ENCODE results near the gene SLC12A8. TPM values are rescaled to one million over a fixed set of nuclear protein-coding genes. Genes with fewer than 3 reads are reported as not detected.

The SLC12A8 gene
- total and polyA plus RNA-seq, 2 of the 13 experiments (the other 11 are each of a cell fraction or from before 2014, with no cell fraction given) = 0.44 to 0.71 TPM

DNA sequence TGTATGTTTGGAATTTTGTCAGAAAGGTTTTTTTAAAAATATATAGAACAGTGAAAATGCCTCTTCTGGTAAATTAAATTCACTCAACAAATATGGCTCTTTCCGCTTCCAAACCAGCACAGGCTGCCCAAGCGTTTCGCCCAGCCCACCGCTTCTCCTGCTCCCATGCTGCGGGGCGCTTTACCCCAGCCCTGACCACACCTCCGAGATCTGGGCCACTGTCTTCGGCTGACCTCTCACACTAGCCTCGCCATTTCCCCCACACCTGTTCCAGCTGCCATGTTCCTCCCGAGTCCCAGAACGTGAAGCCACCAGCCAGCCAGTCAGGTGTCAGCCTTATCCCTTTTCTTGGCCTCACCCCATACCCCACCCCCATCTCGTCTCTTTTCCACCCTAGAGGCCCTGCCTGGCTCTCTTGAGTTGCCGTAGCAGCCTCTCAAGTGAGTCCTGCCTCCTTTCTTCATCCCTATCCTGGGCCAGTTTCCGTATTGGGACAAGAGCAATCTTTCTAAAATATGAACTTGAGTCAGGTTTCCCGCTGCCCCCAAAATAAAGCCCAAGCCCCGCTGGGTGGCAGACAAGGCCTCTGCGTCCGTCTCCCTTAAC lies 46.5 kb downstream of the SLC12A8 start:
- H3K9ac ChIP-seq (ENCODE audit: insufficient read depth, low read depth, low read length) = no peak overlapping the region
- H4K20me1 ChIP-seq (ENCODE audit: insufficient read depth, low read length) = no peaks in the 10 kb centered on the region
- H3K27ac ChIP-seq (ENCODE audit: extremely low read length, insufficient read depth, low read length) = no peak overlapping the region
- BruUV-seq (replicated peaks) = no TSS peak
- H3K4me1 ChIP-seq (ENCODE audit: insufficient read depth, low read length) = no peaks in the 10 kb centered on the region
- no peak for TF ChIP-seq ZMAT3 (CRISPR knock-in tag; conservative IDR thresholded peaks at IDR 0.05)
- TF ChIP-seq ZNF776 (CRISPR knock-in tag; IDR thresholded peaks at IDR 0.05) = no peak
- TF ChIP-seq, protein P1, sequence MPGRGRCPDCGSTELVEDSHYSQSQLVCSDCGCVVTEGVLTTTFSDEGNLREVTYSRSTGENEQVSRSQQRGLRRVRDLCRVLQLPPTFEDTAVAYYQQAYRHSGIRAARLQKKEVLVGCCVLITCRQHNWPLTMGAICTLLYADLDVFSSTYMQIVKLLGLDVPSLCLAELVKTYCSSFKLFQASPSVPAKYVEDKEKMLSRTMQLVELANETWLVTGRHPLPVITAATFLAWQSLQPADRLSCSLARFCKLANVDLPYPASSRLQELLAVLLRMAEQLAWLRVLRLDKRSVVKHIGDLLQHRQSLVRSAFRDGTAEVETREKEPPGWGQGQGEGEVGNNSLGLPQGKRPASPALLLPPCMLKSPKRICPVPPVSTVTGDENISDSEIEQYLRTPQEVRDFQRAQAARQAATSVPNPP (CRISPR knock-in tag; IDR thresholded peaks at IDR 0.05) = no peak
- no peak for TF ChIP-seq RARG (CRISPR knock-in tag; IDR thresholded peaks at IDR 0.05; ENCODE audit: low read depth)
- no peak for TF ChIP-seq ONECUT2 (CRISPR knock-in tag; IDR thresholded peaks at IDR 0.05)
- no peak for TF ChIP-seq CEBPB (IDR thresholded peaks at IDR 0.05; ENCODE audit: borderline replicate concordance, low read depth, low read length)
- no peak for TF ChIP-seq ZNF333 (CRISPR knock-in tag; IDR thresholded peaks at IDR 0.05; ENCODE audit: borderline replicate concordance)
- TF ChIP-seq, protein P2, sequence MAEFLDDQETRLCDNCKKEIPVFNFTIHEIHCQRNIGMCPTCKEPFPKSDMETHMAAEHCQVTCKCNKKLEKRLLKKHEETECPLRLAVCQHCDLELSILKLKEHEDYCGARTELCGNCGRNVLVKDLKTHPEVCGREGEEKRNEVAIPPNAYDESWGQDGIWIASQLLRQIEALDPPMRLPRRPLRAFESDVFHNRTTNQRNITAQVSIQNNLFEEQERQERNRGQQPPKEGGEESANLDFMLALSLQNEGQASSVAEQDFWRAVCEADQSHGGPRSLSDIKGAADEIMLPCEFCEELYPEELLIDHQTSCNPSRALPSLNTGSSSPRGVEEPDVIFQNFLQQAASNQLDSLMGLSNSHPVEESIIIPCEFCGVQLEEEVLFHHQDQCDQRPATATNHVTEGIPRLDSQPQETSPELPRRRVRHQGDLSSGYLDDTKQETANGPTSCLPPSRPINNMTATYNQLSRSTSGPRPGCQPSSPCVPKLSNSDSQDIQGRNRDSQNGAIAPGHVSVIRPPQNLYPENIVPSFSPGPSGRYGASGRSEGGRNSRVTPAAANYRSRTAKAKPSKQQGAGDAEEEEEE (CRISPR knock-in tag; IDR thresholded peaks at IDR 0.05; ENCODE audit: borderline replicate concordance) = no peak
- no peak for TF ChIP-seq ZNF446 (CRISPR knock-in tag; IDR thresholded peaks at IDR 0.05)
- no peak for TF ChIP-seq ISL2 (CRISPR knock-in tag; IDR thresholded peaks at IDR 0.05)
- H3K4me3 ChIP-seq (replicated peaks in 1 of 3; ENCODE audit: insufficient read depth in 1 of 3, low read depth in 2 of 3, low read length in 3 of 3) = no peak overlapping the region
- ATAC-seq (no peak), FAIRE-seq (no peak), DNase-seq (ENCODE audit: low spot score) (no peak)
- in situ Hi-C loops (cut with HindIII; ENCODE audit: extremely low pct_ligation_motif_present, low pct_unique_long_range_greater_than_20kb) = loop anchor here (5.0 to 25.0 kb wide), 3 partner anchors 171 to 404 kb away; no protein-coding TSS in a partner anchor
- intact Hi-C loops (cut with micrococcal nuclease; ENCODE audit: unreplicated experiment) = loop anchor here (1.0 to 2.0 kb wide), 2 partner anchors 171 to 237 kb away; no protein-coding TSS in a partner anchor
- ChIA-PET CTCF (ENCODE audit: low intra/inter-chr PET ratio, low total read pairs) (interaction anchor here (1.2 to 2.6 kb wide), 3 partner anchors 15 to 237 kb away, joined by 3 to 9 read pairs (median 4); no protein-coding TSS in a partner anchor), POLR2A (no interaction called here)
- H3K36me3 ChIP-seq (replicated peaks in 1 of 2; ENCODE audit: control insufficient read depth in 1 of 2, insufficient read depth in 2 of 2, low read length in 2 of 2) = no peaks in the 10 kb centered on the region
- no peaks in the 10 kb centered on the region for H3K79me2 ChIP-seq (ENCODE audit: insufficient read depth, low read length)
- H3K27me3 ChIP-seq (ENCODE audit: control insufficient read depth in 1 of 2, insufficient read depth in 2 of 2, low read length in 2 of 2) = peaks cover 0 to 13% of the 10 kb centered on the region in 2 experiments; a peak in 2 of 5 replicates
- 69% methylated on average over 18 of the region's 18 CpGs for WGBS (ENCODE audit: low lambda C conversion rate)
- H3K9me3 ChIP-seq (ENCODE audit: low read length) = no peaks in the 10 kb centered on the region
- H3K4me2 ChIP-seq (ENCODE audit: low read depth, low read length) = no peak overlapping the region
- no peak overlapping the region for H2AFZ ChIP-seq (ENCODE audit: low read length)

Data from HepG2 (cell line).